ENCODE results near the gene DIAPH3.

DIAPH3 gene

DNA sequence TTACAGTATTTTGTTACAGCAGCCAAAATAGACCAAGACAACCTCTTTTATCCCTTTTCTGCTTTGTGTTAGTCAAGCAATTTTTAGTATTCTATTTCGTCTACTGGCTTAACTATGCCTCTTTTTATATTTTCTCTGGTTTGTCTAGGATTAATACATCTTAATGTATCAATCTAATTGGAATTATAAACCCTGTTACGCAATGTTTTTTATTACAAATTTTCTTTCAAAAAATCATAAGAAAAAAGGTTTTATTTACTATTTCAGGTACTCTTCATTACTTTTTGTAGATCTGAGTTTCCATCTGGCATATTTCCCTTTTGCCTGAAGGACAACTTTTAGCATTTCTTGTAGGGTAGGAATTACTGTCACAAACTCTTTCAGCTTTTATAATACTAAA lies 275.3 kb downstream of the DIAPH3 start:
- TF ChIP-seq, protein P1, sequence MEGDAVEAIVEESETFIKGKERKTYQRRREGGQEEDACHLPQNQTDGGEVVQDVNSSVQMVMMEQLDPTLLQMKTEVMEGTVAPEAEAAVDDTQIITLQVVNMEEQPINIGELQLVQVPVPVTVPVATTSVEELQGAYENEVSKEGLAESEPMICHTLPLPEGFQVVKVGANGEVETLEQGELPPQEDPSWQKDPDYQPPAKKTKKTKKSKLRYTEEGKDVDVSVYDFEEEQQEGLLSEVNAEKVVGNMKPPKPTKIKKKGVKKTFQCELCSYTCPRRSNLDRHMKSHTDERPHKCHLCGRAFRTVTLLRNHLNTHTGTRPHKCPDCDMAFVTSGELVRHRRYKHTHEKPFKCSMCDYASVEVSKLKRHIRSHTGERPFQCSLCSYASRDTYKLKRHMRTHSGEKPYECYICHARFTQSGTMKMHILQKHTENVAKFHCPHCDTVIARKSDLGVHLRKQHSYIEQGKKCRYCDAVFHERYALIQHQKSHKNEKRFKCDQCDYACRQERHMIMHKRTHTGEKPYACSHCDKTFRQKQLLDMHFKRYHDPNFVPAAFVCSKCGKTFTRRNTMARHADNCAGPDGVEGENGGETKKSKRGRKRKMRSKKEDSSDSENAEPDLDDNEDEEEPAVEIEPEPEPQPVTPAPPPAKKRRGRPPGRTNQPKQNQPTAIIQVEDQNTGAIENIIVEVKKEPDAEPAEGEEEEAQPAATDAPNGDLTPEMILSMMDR (conservative IDR thresholded peaks at IDR 0.05), result no peak
- TF ChIP-seq ZFX (IDR thresholded peaks at IDR 0.05), result no peak

DNA sequence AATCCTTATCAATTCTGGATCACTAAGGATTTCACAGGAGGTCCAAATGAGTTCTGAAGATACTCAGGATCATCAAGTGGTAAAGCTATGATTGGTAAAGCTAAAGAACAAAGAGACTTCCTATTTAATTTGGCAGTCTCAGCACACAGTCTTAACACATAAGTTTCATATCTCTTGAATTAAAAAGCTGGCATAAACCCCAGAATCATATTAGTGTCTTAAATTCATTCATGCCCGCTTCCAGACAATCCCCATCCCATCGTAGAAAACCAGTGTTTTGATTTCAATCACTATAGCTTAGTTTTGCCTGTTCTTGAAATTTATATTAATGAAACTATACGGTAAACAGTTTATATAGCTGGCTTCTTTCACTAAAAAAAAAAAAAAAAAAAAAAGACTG lies 278.7 kb downstream of the DIAPH3 start:
- H3K27ac ChIP-seq, result no peak overlapping the region
- no peak for TF ChIP-seq ZFX (IDR thresholded peaks at IDR 0.05)
- TF ChIP-seq, protein P1 (conservative IDR thresholded peaks at IDR 0.05), result no peak

More for the DNA sequence above, 275.3 kb downstream of the DIAPH3 start:
- H3K27ac ChIP-seq, result no peak overlapping the region

DNA sequence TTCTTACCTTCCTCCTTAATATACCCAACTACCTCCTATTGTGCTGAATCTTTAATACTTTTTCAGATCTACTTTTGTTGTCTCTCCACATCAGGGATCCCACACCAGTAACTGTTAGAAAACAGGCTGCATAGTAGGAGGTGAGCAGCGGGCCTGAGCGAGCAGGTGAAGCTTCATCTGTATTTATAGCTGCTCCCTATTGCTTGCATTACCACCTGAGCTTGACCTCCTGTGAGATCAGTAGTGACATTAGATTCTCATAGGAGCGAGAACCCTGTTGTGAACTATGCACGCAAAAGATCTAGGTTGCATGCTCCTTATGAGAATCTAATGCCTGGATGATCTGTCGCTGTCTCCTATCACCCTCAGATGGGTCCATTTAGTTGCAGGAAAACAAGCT lies 279.8 kb downstream of the DIAPH3 start:
- TF ChIP-seq, protein P1 (conservative IDR thresholded peaks at IDR 0.05), result no peak
- TF ChIP-seq ZFX (IDR thresholded peaks at IDR 0.05), result no peak

DNA sequence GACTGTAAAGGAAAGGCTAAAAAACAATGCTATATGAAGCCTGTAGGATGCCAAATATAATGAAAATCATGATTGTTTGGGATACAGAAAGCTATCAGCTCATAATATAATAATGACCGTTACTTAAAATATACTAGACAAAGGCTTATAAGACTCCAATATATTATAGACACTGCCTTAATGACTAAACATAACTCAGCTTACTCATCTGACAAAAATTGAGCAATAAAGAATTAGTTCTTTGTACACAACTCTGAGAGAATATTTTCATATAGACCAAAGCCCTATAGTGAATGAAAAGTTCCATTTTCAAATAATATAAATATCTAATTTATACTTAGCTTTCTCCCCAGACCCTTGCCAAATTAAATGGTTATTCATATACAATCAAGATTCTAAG lies 283.3 kb downstream of the DIAPH3 start:
- no peak overlapping the region for H3K27ac ChIP-seq
- TF ChIP-seq, protein P1 (conservative IDR thresholded peaks at IDR 0.05), result no peak
- no peak for TF ChIP-seq ZFX (IDR thresholded peaks at IDR 0.05)

More for the DNA sequence above, 279.8 kb downstream of the DIAPH3 start:
- no peak overlapping the region for H3K27ac ChIP-seq

DNA sequence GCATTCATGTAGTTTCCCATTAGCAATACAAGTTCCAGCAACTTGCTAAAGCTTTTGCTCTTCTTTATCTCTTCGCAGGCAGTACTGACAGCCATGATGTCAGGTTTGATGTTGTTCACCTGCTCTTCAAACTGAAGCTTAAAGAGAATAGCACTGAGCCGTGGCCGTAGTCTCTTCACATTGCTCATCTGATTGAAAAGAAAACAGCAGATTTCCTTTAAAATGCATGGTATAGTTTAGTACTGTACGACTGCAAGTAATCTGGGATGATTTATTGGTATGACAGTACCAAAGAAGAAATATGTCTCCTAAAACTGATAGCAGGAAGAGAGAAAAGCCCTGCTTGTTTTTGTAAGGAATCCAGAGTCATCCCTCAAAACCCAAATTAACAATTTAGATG lies 284.4 kb downstream of the DIAPH3 start:
- TF ChIP-seq, protein P1 (conservative IDR thresholded peaks at IDR 0.05), result no peak
- TF ChIP-seq ZFX (IDR thresholded peaks at IDR 0.05), result no peak
- no peak overlapping the region for H3K27ac ChIP-seq

DNA sequence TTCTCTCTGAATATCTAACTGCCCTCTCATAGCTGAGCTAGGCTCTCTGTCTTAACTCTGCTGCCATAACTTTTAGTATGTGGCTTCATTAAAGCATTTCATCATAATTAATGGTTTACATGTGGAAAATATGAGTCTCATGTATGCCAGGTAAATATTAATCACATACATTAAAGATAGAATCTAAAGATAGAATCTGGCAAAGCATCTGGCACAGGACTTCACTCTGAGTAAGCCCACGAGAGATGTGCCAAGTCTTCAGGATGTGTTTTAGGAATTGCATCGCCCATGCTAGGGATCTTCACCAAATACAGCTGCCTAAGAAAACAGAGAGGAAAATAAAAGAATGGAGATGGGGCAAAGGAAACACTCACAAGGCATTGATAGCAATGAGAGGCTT lies 285.8 kb downstream of the DIAPH3 start:
- no peak overlapping the region for H3K27ac ChIP-seq
- TF ChIP-seq, protein P1 (conservative IDR thresholded peaks at IDR 0.05), result no peak
- no peak for TF ChIP-seq ZFX (IDR thresholded peaks at IDR 0.05)

DNA sequence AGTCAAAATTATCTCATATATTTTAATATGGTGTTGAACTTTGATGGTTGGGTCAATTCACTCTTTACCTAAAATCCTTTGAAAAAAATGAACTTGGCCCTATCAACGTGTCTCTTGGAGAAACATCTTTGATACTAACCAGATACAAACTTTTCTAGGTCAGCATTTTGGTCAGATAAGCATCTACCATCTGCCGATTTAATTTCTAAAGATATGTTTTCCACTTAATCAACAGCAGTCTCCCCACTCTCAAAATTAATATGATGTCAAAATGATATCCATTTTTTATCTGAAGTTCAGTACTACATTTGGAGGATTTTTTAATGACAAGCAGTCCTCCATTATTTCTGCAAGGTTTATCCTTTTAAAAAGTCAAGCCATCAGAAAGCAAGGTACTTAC lies 288.8 kb downstream of the DIAPH3 start:
- no peak for TF ChIP-seq ZFX (IDR thresholded peaks at IDR 0.05)
- TF ChIP-seq, protein P1 (conservative IDR thresholded peaks at IDR 0.05), result no peak
- no peak overlapping the region for H3K27ac ChIP-seq

All from C4-2B (cell line).